Nephron (organoid): ENCODE measurements around the gene INKA2.
A peak's percentile ranks its signal among the peaks of the same experiment; 100 is the strongest.

Experiments
- H3K27ac Mint-ChIP-seq, 3 experiments: 2 replicates each; pipeline ENCODE4 v1.8.0; 2020; ENCODE audit warnings: mixed read lengths in 3 of 3, mild to moderate bottlenecking in 2 of 3, moderate library complexity in 1 of 3
- H3K27me3 Mint-ChIP-seq: 2 replicates; pipeline ENCODE4 v1.8.0; 2021; ENCODE audit warnings: low read depth, mild to moderate bottlenecking, moderate library complexity, mixed read lengths
- H3K36me3 Mint-ChIP-seq: 2 replicates; pipeline ENCODE4 v1.8.0; 2020; ENCODE audit warnings: low read depth, mixed read lengths
- H3K4me1 Mint-ChIP-seq: 2 replicates; pipeline ENCODE4 v1.8.0; 2020; ENCODE audit warnings: mixed read lengths
- H3K4me3 Mint-ChIP-seq, 3 experiments: 2 replicates each; pipeline ENCODE4 v1.8.0; 2020; ENCODE audit warnings: mild to moderate bottlenecking in 3 of 3, mixed read lengths in 3 of 3, moderate library complexity in 2 of 3
- H3K9me3 Mint-ChIP-seq: 2 replicates; pipeline ENCODE4 v1.8.0; 2020; ENCODE audit warnings: mixed read lengths
- CTCF ChIP-seq, 3 experiments: fragments of 200-600 bp; sonication (generic); IDR thresholded peaks; one replicate each; pipeline ENCODE4 v1.5.0; 2021; ENCODE audit warnings: antibody characterized with exemption in 3 of 3; ENCODE audit not compliant: unreplicated experiment in 3 of 3

The INKA2 gene

DNA sequence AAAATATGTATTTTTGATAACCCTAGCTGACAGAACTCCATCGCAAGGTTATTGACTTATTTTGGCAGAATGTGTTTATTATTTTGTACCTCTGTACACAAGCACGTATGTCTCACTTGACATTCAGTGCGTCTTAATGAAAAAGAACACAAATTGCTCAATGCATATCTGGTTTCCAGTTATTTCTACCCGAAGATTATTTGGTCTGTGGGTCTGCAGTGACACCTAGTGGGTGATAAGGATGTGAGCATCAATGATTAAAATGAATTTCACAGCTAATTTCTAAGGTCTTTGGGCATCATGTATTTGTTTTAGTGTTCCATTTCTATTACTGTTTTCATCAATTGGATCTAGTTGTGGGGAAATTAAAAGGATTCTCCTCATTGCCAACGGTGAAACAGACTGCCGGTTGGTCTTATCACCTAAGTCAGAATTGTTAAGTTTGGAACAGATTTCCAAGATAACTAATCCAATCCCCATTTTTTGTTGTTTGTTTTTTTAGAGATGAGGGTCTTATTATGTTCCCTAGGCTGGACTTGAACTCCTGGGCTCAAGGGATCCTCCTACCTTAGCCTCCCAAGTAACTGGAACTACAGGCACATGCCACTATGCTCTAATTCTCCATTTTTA is 30.4 kb upstream of the INKA2 start:
- Mint-ChIP-seq H3K4me3 (no peak overlapping the region), H3K36me3 (peaks cover 26% of the 10 kb centered on the region), H3K27me3 (no peaks in the 10 kb centered on the region)

GRCh38 chr1:111768625-111769024 is 29.4 kb upstream of the INKA2 start:
- no peak overlapping the region for H3K27ac Mint-ChIP-seq
- H3K4me3 Mint-ChIP-seq: no peak overlapping the region
- H3K9me3 Mint-ChIP-seq: no peaks in the 10 kb centered on the region
- TF ChIP-seq CTCF (IDR thresholded peaks at IDR 0.05; ENCODE audit: unreplicated experiment in 3 of 3): no peak
- peaks cover 4% of the 10 kb centered on the region for H3K4me1 Mint-ChIP-seq
- H3K27me3 Mint-ChIP-seq: no peaks in the 10 kb centered on the region
- peaks cover 31% of the 10 kb centered on the region for H3K36me3 Mint-ChIP-seq

More for the DNA sequence above, 30.4 kb upstream of the INKA2 start:
- peaks cover 4% of the 10 kb centered on the region for H3K4me1 Mint-ChIP-seq
- TF ChIP-seq CTCF (IDR thresholded peaks at IDR 0.05; ENCODE audit: unreplicated experiment in 3 of 3): peak; percentile 70 to 82 (median 77)
- H3K9me3 Mint-ChIP-seq: no peaks in the 10 kb centered on the region
- peak overlapping the region in 2 of 3 experiments; percentile 41 to 43 for H3K27ac Mint-ChIP-seq

DNA sequence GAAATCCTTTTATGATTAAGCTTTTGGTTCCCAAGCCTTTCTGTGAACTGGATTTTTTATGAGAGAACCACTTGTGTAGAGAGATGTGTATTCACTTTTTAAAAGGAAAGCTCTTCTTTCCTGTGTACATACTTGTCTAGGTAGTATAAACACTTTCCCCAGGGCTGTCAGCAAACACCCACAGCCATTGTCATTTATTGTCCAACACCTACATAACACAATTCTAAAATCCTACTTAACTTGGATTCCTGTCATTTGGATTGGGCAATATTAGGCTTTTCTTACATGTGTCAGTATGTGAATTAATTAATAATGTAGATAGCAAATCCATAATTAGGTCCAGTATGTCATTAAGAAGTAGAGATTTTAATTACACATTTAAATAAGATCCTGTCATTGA is 28.8 kb upstream of the INKA2 start:
- no peaks in the 10 kb centered on the region for H3K27me3 Mint-ChIP-seq
- no peaks in the 10 kb centered on the region for H3K9me3 Mint-ChIP-seq
- no peak for TF ChIP-seq CTCF (IDR thresholded peaks at IDR 0.05; ENCODE audit: unreplicated experiment in 3 of 3)
- no peak overlapping the region for H3K27ac Mint-ChIP-seq
- peaks cover 34% of the 10 kb centered on the region for H3K36me3 Mint-ChIP-seq
- no peak overlapping the region for H3K4me3 Mint-ChIP-seq
- peaks cover 4% of the 10 kb centered on the region for H3K4me1 Mint-ChIP-seq

GRCh38 chr1:111762332-111762731 is 23.1 kb upstream of the INKA2 start:
- Mint-ChIP-seq H3K27ac (no peak overlapping the region), H3K36me3 (peaks cover 72% of the 10 kb centered on the region), H3K27me3 (no peaks in the 10 kb centered on the region), H3K4me1 (peaks cover 6% of the 10 kb centered on the region), H3K4me3 (no peak overlapping the region), H3K9me3 (no peaks in the 10 kb centered on the region)
- no peak for TF ChIP-seq CTCF (IDR thresholded peaks at IDR 0.05; ENCODE audit: unreplicated experiment in 3 of 3)

DNA sequence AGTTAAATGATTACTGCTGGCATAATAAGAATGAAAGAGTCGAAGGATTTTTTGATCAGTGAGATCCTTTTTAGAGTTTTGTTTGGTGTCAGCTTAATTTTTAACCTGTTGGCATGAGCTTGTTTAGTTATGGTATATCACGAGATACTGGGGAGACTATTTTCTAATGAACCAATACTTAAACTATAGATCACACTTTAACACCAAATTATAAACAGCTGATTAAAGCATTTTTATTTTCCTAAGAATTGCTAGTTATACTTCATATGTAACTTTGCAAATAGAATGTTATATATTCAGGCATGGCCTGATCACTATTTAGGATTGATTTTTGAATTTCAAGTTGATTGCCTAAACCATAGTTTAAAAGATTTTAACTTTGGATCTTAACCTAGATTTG is 22.5 kb upstream of the INKA2 start:
- no peak overlapping the region for H3K27ac Mint-ChIP-seq
- peaks cover 7% of the 10 kb centered on the region for H3K4me1 Mint-ChIP-seq
- no peaks in the 10 kb centered on the region for H3K9me3 Mint-ChIP-seq
- no peak overlapping the region for H3K4me3 Mint-ChIP-seq
- no peaks in the 10 kb centered on the region for H3K27me3 Mint-ChIP-seq
- H3K36me3 Mint-ChIP-seq: peaks cover 68% of the 10 kb centered on the region
- no peak for TF ChIP-seq CTCF (IDR thresholded peaks at IDR 0.05; ENCODE audit: unreplicated experiment in 3 of 3)

GRCh38 chr1:111758373-111758772 is 19.2 kb upstream of the INKA2 start:
- peak overlapping the region; percentile 66 to 83 (median 77) for H3K4me3 Mint-ChIP-seq
- H3K36me3 Mint-ChIP-seq: peaks cover 43% of the 10 kb centered on the region
- peak overlapping the region in 2 of 3 experiments; percentile 16 to 31 for H3K27ac Mint-ChIP-seq

More at GRCh38 chr1:111758373-111758772, 19.2 kb upstream of the INKA2 start:
- peak in 1 of 3 experiments; percentile 20 for TF ChIP-seq CTCF (IDR thresholded peaks at IDR 0.05; ENCODE audit: unreplicated experiment in 3 of 3)
- peaks cover 16% of the 10 kb centered on the region for H3K4me1 Mint-ChIP-seq
- no peaks in the 10 kb centered on the region for H3K27me3 Mint-ChIP-seq
- no peaks in the 10 kb centered on the region for H3K9me3 Mint-ChIP-seq
